ENCODE measurements around the gene FLOT2.

DNA sequence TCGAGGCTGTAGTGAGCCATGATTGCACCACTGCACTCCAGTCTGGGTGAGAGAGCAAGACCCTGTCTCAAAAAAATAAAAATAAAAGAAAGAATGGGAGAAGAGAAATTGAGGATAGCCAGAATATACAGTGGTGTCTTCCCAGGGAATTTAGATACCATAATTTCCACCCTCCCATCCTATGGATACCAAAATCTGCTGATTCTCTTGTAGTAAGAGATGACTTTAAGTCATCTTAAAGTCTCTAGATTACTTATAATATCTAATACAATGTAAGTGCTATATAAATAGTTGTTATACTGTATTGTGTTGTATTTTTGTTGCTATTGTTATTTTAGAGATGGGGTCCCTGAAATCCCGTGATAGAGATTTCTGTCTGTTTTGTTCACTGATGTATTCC is 44.2 kb downstream of the FLOT2 start:
- TF ChIP-seq EZH2 (IDR thresholded peaks at IDR 0.05; ENCODE audit: low read length) = no peak
- TF ChIP-seq CTCF (optimal IDR thresholded peaks at IDR 0.05 in 1 of 3, IDR thresholded peaks at IDR 0.05 in 1 of 3, conservative IDR thresholded peaks at IDR 0.05 in 1 of 3; ENCODE audit: extremely low read depth in 1 of 3, insufficient read depth in 2 of 3, low read length in 3 of 3) = no peak

All from keratinocyte (primary cell).